ENCODE results near the gene FKBP1A. TPM values are rescaled to one million over a fixed set of nuclear protein-coding genes. Genes with fewer than 3 reads are reported as not detected.
"Not testable (repeated sequence)": the region's sequence is repeated elsewhere in the genome, so short reads cannot be mapped to it uniquely, and the experiment has no call there.

Gene FKBP1A
- total and polyA plus RNA-seq, 4 donors: 87.2 to 261 (median 180) TPM

- no peak for DNase-seq (ENCODE audit: low read depth in 4 of 6, low spot score in 6 of 6)
- Histone ChIP-seq H3K27me3 (ENCODE audit: control insufficient read depth, insufficient read depth, low read length) (peaks cover 18% of the 10 kb centered on the region), H3K4me1 (ENCODE audit: control insufficient read depth, insufficient read depth, low read length) (no peaks in the 10 kb centered on the region), H3K9me3 (ENCODE audit: control insufficient read depth, insufficient read depth, low read length) (no peaks in the 10 kb centered on the region), H3K27ac (ENCODE audit: low read depth, low read length) (no peak overlapping the region), H3K36me3 (ENCODE audit: control insufficient read depth, insufficient read depth, low read length) (no peaks in the 10 kb centered on the region), H3K4me3 (ENCODE audit: low read depth, low read length) (no peak overlapping the region)
- 90% methylated on average over 3 of the region's 3 CpGs for WGBS (ENCODE audit: insufficient coverage)
Observed at GRCh38 chr20:1401451-1401907, 8.6 kb upstream of the FKBP1A start.

GRCh38 chr20:1399678-1400366 lies 7.0 kb upstream of the FKBP1A start:
- 35% methylated on average over 8 of the region's 8 CpGs for WGBS (ENCODE audit: insufficient coverage)
- H3K27ac ChIP-seq (ENCODE audit: low read depth, low read length); H3K9me3 ChIP-seq (ENCODE audit: control insufficient read depth, insufficient read depth, low read length); H3K4me3 ChIP-seq (ENCODE audit: low read depth, low read length); H3K36me3 ChIP-seq (ENCODE audit: control insufficient read depth, insufficient read depth, low read length); H3K4me1 ChIP-seq (ENCODE audit: control insufficient read depth, insufficient read depth, low read length): not testable (repeated sequence)
- H3K27me3 ChIP-seq (ENCODE audit: control insufficient read depth, insufficient read depth, low read length): peaks cover 29% of the 10 kb centered on the region
- DNase-seq (ENCODE audit: low read depth in 4 of 6, low spot score in 6 of 6): peak in 1 of 6 donors; percentile 70

- not testable (repeated sequence) for H3K4me1 ChIP-seq (ENCODE audit: control insufficient read depth, insufficient read depth, low read length); DNase-seq (ENCODE audit: low read depth in 4 of 6, low spot score in 6 of 6); H3K9me3 ChIP-seq (ENCODE audit: control insufficient read depth, insufficient read depth, low read length); H3K4me3 ChIP-seq (ENCODE audit: low read depth, low read length); H3K36me3 ChIP-seq (ENCODE audit: control insufficient read depth, insufficient read depth, low read length); H3K27ac ChIP-seq (ENCODE audit: low read depth, low read length)
- H3K27me3 ChIP-seq (ENCODE audit: control insufficient read depth, insufficient read depth, low read length): peaks cover 30% of the 10 kb centered on the region
- 60% methylated on average over 7 of the region's 7 CpGs for WGBS (ENCODE audit: insufficient coverage)
Observed at GRCh38 chr20:1398185-1398584, 5.3 kb upstream of the FKBP1A start.

DNA sequence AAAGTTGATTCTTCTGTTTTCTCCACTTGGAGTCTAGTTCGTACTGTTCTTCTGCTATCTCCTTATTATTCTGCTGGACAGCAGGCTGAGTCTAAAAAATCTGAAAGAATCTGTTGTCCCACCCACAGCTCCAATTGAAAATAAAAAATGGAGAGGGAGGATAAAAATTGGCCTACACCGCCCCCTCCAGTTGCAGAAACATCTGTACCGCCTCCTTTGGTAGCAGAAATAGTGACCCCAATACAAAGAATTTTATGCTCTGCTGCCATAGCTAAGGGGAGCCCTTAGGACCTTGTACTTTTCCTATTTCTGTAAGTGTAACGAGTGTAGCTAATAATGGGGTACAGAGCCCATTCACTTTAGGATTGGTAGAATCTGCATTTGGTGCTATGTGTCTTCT lies 4.9 kb upstream of the FKBP1A start:
- H3K9me3 ChIP-seq (ENCODE audit: control insufficient read depth, insufficient read depth, low read length): no peaks in the 10 kb centered on the region
- H3K27me3 ChIP-seq (ENCODE audit: control insufficient read depth, insufficient read depth, low read length): peaks cover 30% of the 10 kb centered on the region
- no peaks in the 10 kb centered on the region for H3K36me3 ChIP-seq (ENCODE audit: control insufficient read depth, insufficient read depth, low read length)
- H3K27ac ChIP-seq (ENCODE audit: low read depth, low read length): no peak overlapping the region
- DNase-seq (ENCODE audit: low read depth in 4 of 6, low spot score in 6 of 6): no peak
- no peak overlapping the region for H3K4me3 ChIP-seq (ENCODE audit: low read depth, low read length)
- WGBS (ENCODE audit: insufficient coverage): 89% methylated on average over 1 of the region's 4 CpGs
- H3K4me1 ChIP-seq (ENCODE audit: control insufficient read depth, insufficient read depth, low read length): peaks cover 4% of the 10 kb centered on the region

DNA sequence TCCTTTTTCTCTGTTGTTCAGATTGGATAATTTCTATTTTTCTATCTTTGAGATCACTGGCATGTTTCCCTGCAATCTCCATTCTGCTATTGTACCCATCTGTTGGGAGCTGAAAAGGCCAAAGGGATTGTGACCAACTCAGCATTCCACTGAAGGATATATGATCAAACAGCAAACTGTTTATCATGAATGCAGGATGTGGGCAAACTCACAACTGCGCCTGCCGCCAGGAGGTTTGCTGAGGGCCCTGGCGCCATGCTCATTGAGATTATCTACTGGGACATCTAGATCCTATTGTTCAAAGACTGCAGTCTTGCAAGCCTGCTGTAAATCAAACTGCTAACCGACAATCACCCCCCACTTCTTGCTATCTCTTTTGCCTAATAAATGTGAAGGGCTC lies 3.8 kb upstream of the FKBP1A start:
- no peaks in the 10 kb centered on the region for H3K9me3 ChIP-seq (ENCODE audit: control insufficient read depth, insufficient read depth, low read length)
- H3K4me3 ChIP-seq (ENCODE audit: low read depth, low read length): no peak overlapping the region
- H3K27me3 ChIP-seq (ENCODE audit: control insufficient read depth, insufficient read depth, low read length): peaks cover 30% of the 10 kb centered on the region
- no peak overlapping the region for H3K27ac ChIP-seq (ENCODE audit: low read depth, low read length)
- peaks cover 11% of the 10 kb centered on the region for H3K4me1 ChIP-seq (ENCODE audit: control insufficient read depth, insufficient read depth, low read length)
- 94% methylated on average over 4 of the region's 4 CpGs for WGBS (ENCODE audit: insufficient coverage)
- DNase-seq (ENCODE audit: low read depth in 4 of 6, low spot score in 6 of 6): no peak
- no peaks in the 10 kb centered on the region for H3K36me3 ChIP-seq (ENCODE audit: control insufficient read depth, insufficient read depth, low read length)

DNA sequence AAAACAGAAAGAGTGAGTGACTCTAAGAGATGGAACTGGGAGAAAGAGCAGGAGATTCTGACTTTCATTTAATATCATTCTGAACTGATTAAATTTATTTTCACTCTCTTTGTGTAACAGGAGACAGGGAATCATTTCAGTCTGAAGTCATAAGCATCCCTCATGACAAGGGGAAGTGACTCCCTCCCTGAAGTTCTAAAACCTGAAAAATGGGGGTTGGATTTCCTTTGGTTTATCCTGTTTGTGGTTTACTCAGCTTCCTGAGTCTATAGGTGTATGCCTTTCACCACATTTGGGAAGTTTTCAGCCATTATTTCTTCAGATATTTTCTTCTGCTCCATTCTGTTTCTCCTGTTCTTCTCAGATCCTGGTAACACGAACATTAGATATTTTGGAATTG lies 3.4 kb upstream of the FKBP1A start:
- Histone ChIP-seq H3K4me1 (ENCODE audit: control insufficient read depth, insufficient read depth, low read length) (peaks cover 15% of the 10 kb centered on the region), H3K4me3 (ENCODE audit: low read depth, low read length) (no peak overlapping the region), H3K27ac (ENCODE audit: low read depth, low read length) (no peak overlapping the region), H3K27me3 (ENCODE audit: control insufficient read depth, insufficient read depth, low read length) (peaks cover 30% of the 10 kb centered on the region), H3K9me3 (ENCODE audit: control insufficient read depth, insufficient read depth, low read length) (no peaks in the 10 kb centered on the region), H3K36me3 (ENCODE audit: control insufficient read depth, insufficient read depth, low read length) (no peaks in the 10 kb centered on the region)
- no CpG with 5 or more reads among the region's 1 CpG for whole genome bisulfite sequencing (ENCODE audit: insufficient coverage)
- no peak for DNase-seq (ENCODE audit: low read depth in 4 of 6, low spot score in 6 of 6)

DNA sequence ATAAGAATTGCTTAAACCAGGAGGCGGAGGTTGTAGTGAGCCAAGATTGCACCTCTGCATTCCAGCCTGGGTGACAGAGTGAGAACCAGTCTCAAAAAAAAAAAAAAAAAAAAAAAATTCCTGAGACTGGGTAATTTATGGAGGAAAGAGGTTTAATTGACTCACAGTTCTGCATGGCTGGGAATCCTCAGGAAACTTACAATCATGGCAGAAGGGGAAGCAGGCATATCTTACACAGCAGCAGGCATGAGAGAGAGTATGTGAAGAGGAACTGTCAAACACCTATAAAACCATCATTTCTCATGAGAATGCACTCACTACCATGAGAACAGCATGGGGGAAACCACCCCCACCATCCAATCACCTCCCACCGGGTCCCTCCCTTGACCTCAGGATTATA lies 1.8 kb upstream of the FKBP1A start:
- 100% methylated on average over 1 of the region's 2 CpGs for WGBS (ENCODE audit: insufficient coverage)
- peaks cover 28% of the 10 kb centered on the region for H3K4me1 ChIP-seq (ENCODE audit: control insufficient read depth, insufficient read depth, low read length)
- H3K27ac ChIP-seq (ENCODE audit: low read depth, low read length): no peak overlapping the region
- no peaks in the 10 kb centered on the region for H3K9me3 ChIP-seq (ENCODE audit: control insufficient read depth, insufficient read depth, low read length)
- no peak for DNase-seq (ENCODE audit: low read depth in 4 of 6, low spot score in 6 of 6)
- H3K4me3 ChIP-seq (ENCODE audit: low read depth, low read length): no peak overlapping the region
- peaks cover 27% of the 10 kb centered on the region for H3K27me3 ChIP-seq (ENCODE audit: control insufficient read depth, insufficient read depth, low read length)
- H3K36me3 ChIP-seq (ENCODE audit: control insufficient read depth, insufficient read depth, low read length): peaks cover 2% of the 10 kb centered on the region

- H3K4me1 ChIP-seq (ENCODE audit: control insufficient read depth, insufficient read depth, low read length): peaks cover 39% of the 10 kb centered on the region
- no peak for DNase-seq (ENCODE audit: low read depth in 4 of 6, low spot score in 6 of 6)
- peak overlapping the region; percentile 58 for H3K4me3 ChIP-seq (ENCODE audit: low read depth, low read length)
- H3K9me3 ChIP-seq (ENCODE audit: control insufficient read depth, insufficient read depth, low read length): no peaks in the 10 kb centered on the region
- peak overlapping the region; percentile 4 for H3K27ac ChIP-seq (ENCODE audit: low read depth, low read length)
- WGBS (ENCODE audit: insufficient coverage): 76% methylated on average over 6 of the region's 7 CpGs
- H3K36me3 ChIP-seq (ENCODE audit: control insufficient read depth, insufficient read depth, low read length): peaks cover 2% of the 10 kb centered on the region
- H3K27me3 ChIP-seq (ENCODE audit: control insufficient read depth, insufficient read depth, low read length): peaks cover 24% of the 10 kb centered on the region
Observed at GRCh38 chr20:1393507-1393882, 641 bp upstream of the FKBP1A start.

DNA sequence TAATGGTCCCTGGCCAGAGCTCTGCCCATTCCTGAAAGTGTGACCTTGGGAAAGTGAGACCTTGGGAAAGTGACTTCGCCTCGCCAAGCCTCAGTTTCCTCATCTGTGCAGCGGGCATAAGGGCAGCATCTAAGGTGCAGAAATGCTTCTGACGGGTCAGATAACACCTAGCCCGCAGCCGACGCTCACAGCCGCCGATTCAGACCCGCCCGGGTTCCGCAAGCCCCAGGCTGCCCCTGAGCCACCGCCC lies 486 bp downstream of the FKBP1A start:
- peak overlapping the region; percentile 42 for H3K27ac ChIP-seq (ENCODE audit: low read depth, low read length)
- under 1% methylated on average over 13 of the region's 13 CpGs for WGBS (ENCODE audit: insufficient coverage)
- H3K4me1 ChIP-seq (ENCODE audit: control insufficient read depth, insufficient read depth, low read length): peaks cover 41% of the 10 kb centered on the region
- no peak for DNase-seq (ENCODE audit: low read depth in 4 of 6, low spot score in 6 of 6)
- H3K9me3 ChIP-seq (ENCODE audit: control insufficient read depth, insufficient read depth, low read length): no peaks in the 10 kb centered on the region
- peaks cover 2% of the 10 kb centered on the region for H3K36me3 ChIP-seq (ENCODE audit: control insufficient read depth, insufficient read depth, low read length)
- H3K4me3 ChIP-seq (ENCODE audit: low read depth, low read length): peak overlapping the region; percentile 58
- peaks cover 19% of the 10 kb centered on the region for H3K27me3 ChIP-seq (ENCODE audit: control insufficient read depth, insufficient read depth, low read length)

DNA sequence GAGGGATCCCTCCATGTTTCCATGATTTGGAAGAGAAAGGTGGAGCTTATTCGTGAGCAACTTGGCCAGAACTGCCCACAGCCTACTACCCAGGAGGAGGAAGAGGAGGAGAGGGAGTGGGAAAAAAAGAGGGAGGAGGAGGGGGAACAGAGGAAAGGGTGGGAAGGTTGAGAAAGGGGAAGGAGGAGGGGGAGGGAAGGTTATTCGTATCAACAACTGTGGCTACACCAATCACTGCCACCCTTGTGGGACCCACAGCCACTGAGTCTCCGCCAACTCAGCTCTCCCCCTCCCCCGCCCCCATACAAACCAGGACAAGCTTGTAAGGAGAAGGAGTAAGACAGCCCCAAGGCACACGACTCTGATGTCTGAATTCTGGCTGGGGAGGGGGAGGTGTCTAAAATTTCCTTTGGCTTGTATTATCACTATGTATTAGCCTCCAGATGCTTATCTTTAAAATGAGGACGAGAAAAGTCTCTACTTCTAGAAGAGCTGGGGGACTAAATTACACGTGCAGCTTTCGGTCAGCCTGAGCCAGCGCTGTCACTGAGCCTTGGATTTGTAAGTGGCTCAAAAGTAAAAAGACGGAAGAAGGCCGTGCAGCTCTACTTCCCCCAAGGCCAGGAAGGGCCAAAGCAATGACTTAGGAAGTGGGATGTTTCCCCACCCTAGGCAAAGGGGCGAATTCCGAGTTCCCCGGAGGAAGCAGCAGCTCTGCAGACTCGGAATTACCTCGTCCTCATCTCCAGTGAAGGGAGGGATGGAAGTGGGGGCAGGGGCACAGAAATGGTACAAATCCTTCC lies 1.0 kb downstream of the FKBP1A start:
- DNase-seq (ENCODE audit: low read depth in 4 of 6, low spot score in 6 of 6): peak in 1 of 6 donors; percentile 3
- H3K27ac ChIP-seq (ENCODE audit: low read depth, low read length): peak overlapping the region; percentile 42
- peaks cover 41% of the 10 kb centered on the region for H3K4me1 ChIP-seq (ENCODE audit: control insufficient read depth, insufficient read depth, low read length)
- H3K36me3 ChIP-seq (ENCODE audit: control insufficient read depth, insufficient read depth, low read length): peaks cover 2% of the 10 kb centered on the region
- H3K4me3 ChIP-seq (ENCODE audit: low read depth, low read length): peak overlapping the region; percentile 58
- WGBS (ENCODE audit: insufficient coverage): 3% methylated on average over 10 of the region's 16 CpGs
- no peaks in the 10 kb centered on the region for H3K9me3 ChIP-seq (ENCODE audit: control insufficient read depth, insufficient read depth, low read length)
- H3K27me3 ChIP-seq (ENCODE audit: control insufficient read depth, insufficient read depth, low read length): peaks cover 15% of the 10 kb centered on the region

Measured in spinal cord (tissue), 10 donors.